ENCODE measurements around the gene PHLDA3. TPM values are rescaled to one million over a fixed set of nuclear protein-coding genes. Genes with fewer than 3 reads are reported as not detected.

PHLDA3 gene
- total RNA-seq, 2 experiments from 2014 or later = 0.45 to 0.71 TPM

DNA sequence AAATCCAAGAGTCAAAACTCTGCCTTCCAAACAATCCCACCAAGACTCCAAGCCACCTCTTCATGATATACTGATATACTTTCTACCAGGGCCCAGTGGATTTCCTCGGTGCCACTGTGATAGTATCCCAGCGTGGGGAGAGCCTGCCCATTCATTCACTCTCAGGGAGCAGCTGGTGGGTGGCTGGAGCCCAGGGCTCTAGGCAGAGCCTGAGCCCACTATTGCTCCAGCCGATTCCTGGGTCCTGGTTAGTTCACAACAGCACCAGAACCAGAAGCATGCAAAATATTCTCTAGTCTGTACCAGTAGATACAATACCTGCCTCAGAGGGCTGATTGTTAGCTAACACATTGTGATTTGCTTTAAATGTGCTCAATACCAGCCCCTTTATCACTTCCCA lies 37.1 kb upstream of the PHLDA3 start:
- TF ChIP-seq, protein P1, sequence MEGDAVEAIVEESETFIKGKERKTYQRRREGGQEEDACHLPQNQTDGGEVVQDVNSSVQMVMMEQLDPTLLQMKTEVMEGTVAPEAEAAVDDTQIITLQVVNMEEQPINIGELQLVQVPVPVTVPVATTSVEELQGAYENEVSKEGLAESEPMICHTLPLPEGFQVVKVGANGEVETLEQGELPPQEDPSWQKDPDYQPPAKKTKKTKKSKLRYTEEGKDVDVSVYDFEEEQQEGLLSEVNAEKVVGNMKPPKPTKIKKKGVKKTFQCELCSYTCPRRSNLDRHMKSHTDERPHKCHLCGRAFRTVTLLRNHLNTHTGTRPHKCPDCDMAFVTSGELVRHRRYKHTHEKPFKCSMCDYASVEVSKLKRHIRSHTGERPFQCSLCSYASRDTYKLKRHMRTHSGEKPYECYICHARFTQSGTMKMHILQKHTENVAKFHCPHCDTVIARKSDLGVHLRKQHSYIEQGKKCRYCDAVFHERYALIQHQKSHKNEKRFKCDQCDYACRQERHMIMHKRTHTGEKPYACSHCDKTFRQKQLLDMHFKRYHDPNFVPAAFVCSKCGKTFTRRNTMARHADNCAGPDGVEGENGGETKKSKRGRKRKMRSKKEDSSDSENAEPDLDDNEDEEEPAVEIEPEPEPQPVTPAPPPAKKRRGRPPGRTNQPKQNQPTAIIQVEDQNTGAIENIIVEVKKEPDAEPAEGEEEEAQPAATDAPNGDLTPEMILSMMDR (IDR thresholded peaks at IDR 0.05) = no peak
- Mint-ChIP-seq H3K4me3 (peak overlapping the region; percentile 96), H3K27ac (peak overlapping the region; percentile 86), H3K27me3 (no peaks in the 10 kb centered on the region), H3K4me1 (ENCODE audit: low read depth) (peaks cover 49% of the 10 kb centered on the region), H3K36me3 (ENCODE audit: low read depth) (no peaks in the 10 kb centered on the region), H3K9me3 (no peaks in the 10 kb centered on the region)
- no peaks in the 10 kb centered on the region for H3K9me3 ChIP-seq (ENCODE audit: control insufficient read depth in 1 of 2, insufficient read depth in 1 of 2, low read length in 2 of 2)
- H3K36me3 ChIP-seq (ENCODE audit: insufficient read depth, low read length) = no peaks in the 10 kb centered on the region
- DNase-seq = no peak
- H3K27me3 ChIP-seq (ENCODE audit: control insufficient read depth in 1 of 2, insufficient read depth in 2 of 2, low read length in 2 of 2) = no peaks in the 10 kb centered on the region
- POLR2A ChIA-PET = interaction anchor here (1.2 kb wide), 1 partner anchor 24 kb away, joined by 7 read pairs; no protein-coding TSS in a partner anchor
- H3K4me1 ChIP-seq (ENCODE audit: insufficient read depth, low read length) = peaks cover 40% of the 10 kb centered on the region
- CTCF ChIA-PET = interaction anchor here (1.6 to 2.9 kb wide), 2 partner anchors 24 to 58 kb away, joined by 5 to 27 read pairs; no protein-coding TSS in a partner anchor
- ATAC-seq (ENCODE audit: poor library complexity) = no peak
- intact Hi-C loops (cut with DNase I, micrococcal nuclease) = loop anchor here in 1 of 2 experiments (5.0 to 10.0 kb wide), 2 partner anchors 351 to 446 kb away; partner anchors contain the start of gene TMEM9
- peak overlapping the region; percentile 82 for H3K4me3 ChIP-seq (ENCODE audit: low read length)
- H3K27ac ChIP-seq (ENCODE audit: low read depth in 1 of 2, low read length in 2 of 2) = no peak overlapping the region

DNA sequence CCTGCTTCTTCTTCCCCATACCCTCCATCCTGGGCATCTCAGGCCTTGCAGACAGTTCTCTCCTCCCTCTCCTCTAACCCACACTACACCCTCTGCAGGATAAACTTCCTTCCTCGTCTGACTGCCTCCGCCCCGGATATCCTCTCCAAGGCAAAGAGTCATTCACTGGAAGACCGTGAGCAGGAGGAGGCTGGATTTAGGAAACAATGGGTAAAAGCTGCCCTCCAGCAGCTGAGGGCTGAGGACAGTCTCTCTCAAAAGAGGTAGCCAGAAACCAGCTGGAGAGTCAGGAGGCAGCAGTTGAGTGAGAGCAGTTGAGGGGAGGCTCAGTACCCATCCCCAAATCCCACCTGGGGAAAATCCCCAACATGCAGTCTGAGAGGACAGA lies 36.5 kb upstream of the PHLDA3 start:
- POLR2A ChIA-PET = interaction anchor here (1.2 kb wide), 1 partner anchor 24 kb away, joined by 7 read pairs; no protein-coding TSS in a partner anchor
- Histone ChIP-seq H3K4me3 (ENCODE audit: low read length) (no peak overlapping the region), H3K4me1 (ENCODE audit: insufficient read depth, low read length) (peaks cover 40% of the 10 kb centered on the region), H3K27me3 (ENCODE audit: control insufficient read depth in 1 of 2, insufficient read depth in 2 of 2, low read length in 2 of 2) (no peaks in the 10 kb centered on the region), H3K27ac (ENCODE audit: low read depth in 1 of 2, low read length in 2 of 2) (no peak overlapping the region), H3K36me3 (ENCODE audit: insufficient read depth, low read length) (peaks cover 4% of the 10 kb centered on the region), H3K9me3 (ENCODE audit: control insufficient read depth in 1 of 2, insufficient read depth in 1 of 2, low read length in 2 of 2) (no peaks in the 10 kb centered on the region)
- Mint-ChIP-seq H3K27ac (peak overlapping the region; percentile 86), H3K4me3 (peak overlapping the region; percentile 96), H3K4me1 (ENCODE audit: low read depth) (peaks cover 49% of the 10 kb centered on the region), H3K9me3 (no peaks in the 10 kb centered on the region), H3K36me3 (ENCODE audit: low read depth) (no peaks in the 10 kb centered on the region), H3K27me3 (no peaks in the 10 kb centered on the region)
- DNase-seq (no peak), ATAC-seq (ENCODE audit: poor library complexity) (no peak)
- intact Hi-C loops (cut with DNase I, micrococcal nuclease) = loop anchor here in 1 of 2 experiments (5.0 to 10.0 kb wide), 2 partner anchors 351 to 447 kb away; partner anchors contain the start of gene TMEM9
- TF ChIP-seq, protein P1 (IDR thresholded peaks at IDR 0.05) = no peak
- CTCF ChIA-PET = no interaction called here

DNA sequence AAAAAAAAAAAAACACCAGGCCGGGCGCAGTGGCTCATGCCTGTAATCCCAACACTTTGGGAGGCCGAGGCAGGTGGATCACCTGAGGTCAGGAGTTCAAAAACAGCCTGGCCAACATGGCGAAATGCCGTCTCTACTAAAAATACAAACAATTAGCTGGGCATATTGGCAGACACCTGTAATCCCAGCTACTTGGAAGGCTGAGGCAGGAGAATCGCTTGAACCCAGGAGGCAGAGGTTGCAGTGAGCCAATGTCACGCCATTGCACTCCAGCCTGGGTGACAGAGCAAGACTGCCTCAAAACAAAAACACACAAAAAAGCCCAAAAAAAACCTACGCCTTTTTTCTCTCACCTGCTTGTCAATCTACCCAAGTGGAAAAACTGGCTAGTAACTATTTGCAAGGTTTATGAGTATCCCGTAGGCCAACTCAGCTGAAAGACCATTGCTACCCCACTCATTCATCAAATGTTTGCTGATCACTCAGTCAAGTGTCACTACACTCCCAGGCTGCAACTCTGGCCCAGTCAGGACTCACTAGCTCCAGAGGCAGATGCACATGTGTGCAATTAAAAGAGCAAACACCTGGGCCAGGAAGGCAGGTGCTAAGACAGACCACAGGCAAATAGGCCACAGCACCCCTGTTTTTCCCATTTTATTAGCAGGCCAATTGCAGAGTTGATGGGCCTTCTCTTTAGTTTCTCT lies 36.0 kb upstream of the PHLDA3 start:
- H3K9me3 Mint-ChIP-seq = no peaks in the 10 kb centered on the region
- POLR2A ChIA-PET = interaction anchor here (1.2 kb wide), 1 partner anchor 23 kb away, joined by 7 read pairs; no protein-coding TSS in a partner anchor

More for the DNA sequence above, 36.0 kb upstream of the PHLDA3 start:
- ATAC-seq (ENCODE audit: poor library complexity) (no peak), DNase-seq (no peak)
- H3K36me3 Mint-ChIP-seq (ENCODE audit: low read depth) = no peaks in the 10 kb centered on the region
- TF ChIP-seq, protein P1 (IDR thresholded peaks at IDR 0.05) = no peak
- H3K4me3 ChIP-seq (ENCODE audit: low read length) = no peak overlapping the region
- peak overlapping the region; percentile 86 for H3K27ac Mint-ChIP-seq
- intact Hi-C loops (cut with DNase I, micrococcal nuclease) = loop anchor here in 1 of 2 experiments (5.0 to 10.0 kb wide), 2 partner anchors 350 to 447 kb away; partner anchors contain the start of gene TMEM9
- no peaks in the 10 kb centered on the region for H3K9me3 ChIP-seq (ENCODE audit: control insufficient read depth in 1 of 2, insufficient read depth in 1 of 2, low read length in 2 of 2)
- no peaks in the 10 kb centered on the region for H3K27me3 Mint-ChIP-seq
- peaks cover 40% of the 10 kb centered on the region for H3K4me1 ChIP-seq (ENCODE audit: insufficient read depth, low read length)
- H3K27me3 ChIP-seq (ENCODE audit: control insufficient read depth in 1 of 2, insufficient read depth in 2 of 2, low read length in 2 of 2) = no peaks in the 10 kb centered on the region
- CTCF ChIA-PET = no interaction called here
- H3K27ac ChIP-seq (ENCODE audit: low read depth in 1 of 2, low read length in 2 of 2) = no peak overlapping the region
- peaks cover 5% of the 10 kb centered on the region for H3K36me3 ChIP-seq (ENCODE audit: insufficient read depth, low read length)
- H3K4me3 Mint-ChIP-seq = peak overlapping the region; percentile 96
- H3K4me1 Mint-ChIP-seq (ENCODE audit: low read depth) = peaks cover 48% of the 10 kb centered on the region
